T-helper 1 cell treated with Interleukin-12 subunit alpha and Interleukin-12 subunit beta and Interleukin-4 antibody, amounts not matched to agents 30 μg/mL and 1 μg/mL, for 36 hours (primary cell): ENCODE measurements around the gene NUDCD3.
A peak's percentile ranks its signal among the peaks of the same experiment; 100 is the strongest.

Source experiments
- H3K27ac Mint-ChIP-seq: one replicate; pipeline ENCODE4 v1.8.0; 2021; ENCODE audit warnings: mild to moderate bottlenecking, mixed read lengths
- H3K27me3 Mint-ChIP-seq: one replicate; pipeline ENCODE4 v1.8.0; 2021; ENCODE audit warnings: low read depth, mixed read lengths
- H3K36me3 Mint-ChIP-seq: one replicate; pipeline ENCODE4 v1.8.0; 2021; ENCODE audit warnings: low read depth, mixed read lengths
- H3K4me1 Mint-ChIP-seq: one replicate; pipeline ENCODE4 v1.8.0; 2021; ENCODE audit warnings: low read depth, mixed read lengths
- H3K4me3 Mint-ChIP-seq: one replicate; pipeline ENCODE4 v1.8.0; 2021; ENCODE audit warnings: mild to moderate bottlenecking, moderate library complexity, mixed read lengths
- H3K9me3 Mint-ChIP-seq: one replicate; pipeline ENCODE4 v1.8.0; 2021; ENCODE audit warnings: mixed read lengths

The NUDCD3 gene

GRCh38 chr7:44476313-44476712, 14.1 kb downstream of the NUDCD3 start:
- no peaks in the 10 kb centered on the region for H3K27me3 Mint-ChIP-seq
- H3K4me1 Mint-ChIP-seq: peaks cover 23% of the 10 kb centered on the region
- H3K36me3 Mint-ChIP-seq: peaks cover 48% of the 10 kb centered on the region
- no peak overlapping the region for H3K4me3 Mint-ChIP-seq
- peaks cover 4% of the 10 kb centered on the region for H3K9me3 Mint-ChIP-seq
- no peak overlapping the region for H3K27ac Mint-ChIP-seq

GRCh38 chr7:44473295-44473694, 17.2 kb downstream of the NUDCD3 start:
- H3K4me1 Mint-ChIP-seq: peaks cover 27% of the 10 kb centered on the region
- no peaks in the 10 kb centered on the region for H3K27me3 Mint-ChIP-seq
- H3K4me3 Mint-ChIP-seq: no peak overlapping the region
- H3K9me3 Mint-ChIP-seq: no peaks in the 10 kb centered on the region
- no peak overlapping the region for H3K27ac Mint-ChIP-seq
- peaks cover 38% of the 10 kb centered on the region for H3K36me3 Mint-ChIP-seq

- peaks cover 41% of the 10 kb centered on the region for H3K36me3 Mint-ChIP-seq
Measured at GRCh38 chr7:44472843-44473242, 17.6 kb downstream of the NUDCD3 start.

GRCh38 chr7:44471850-44472249, 18.6 kb downstream of the NUDCD3 start:
- Mint-ChIP-seq H3K27me3 (no peaks in the 10 kb centered on the region), H3K4me3 (no peak overlapping the region), H3K27ac (no peak overlapping the region), H3K4me1 (peaks cover 27% of the 10 kb centered on the region), H3K9me3 (no peaks in the 10 kb centered on the region), H3K36me3 (peaks cover 45% of the 10 kb centered on the region)

More at GRCh38 chr7:44472843-44473242, 17.6 kb downstream of the NUDCD3 start:
- Mint-ChIP-seq H3K9me3 (no peaks in the 10 kb centered on the region), H3K4me3 (no peak overlapping the region), H3K4me1 (peaks cover 27% of the 10 kb centered on the region), H3K27ac (no peak overlapping the region), H3K27me3 (no peaks in the 10 kb centered on the region)

GRCh38 chr7:44471436-44471835, 19.0 kb downstream of the NUDCD3 start:
- Mint-ChIP-seq H3K27me3 (no peaks in the 10 kb centered on the region), H3K9me3 (no peaks in the 10 kb centered on the region), H3K4me1 (peaks cover 28% of the 10 kb centered on the region), H3K36me3 (peaks cover 42% of the 10 kb centered on the region), H3K4me3 (no peak overlapping the region), H3K27ac (no peak overlapping the region)

GRCh38 chr7:44470628-44471245, 19.7 kb downstream of the NUDCD3 start:
- no peak overlapping the region for H3K27ac Mint-ChIP-seq
- H3K27me3 Mint-ChIP-seq: no peaks in the 10 kb centered on the region
- H3K36me3 Mint-ChIP-seq: peaks cover 43% of the 10 kb centered on the region
- peaks cover 28% of the 10 kb centered on the region for H3K4me1 Mint-ChIP-seq
- no peak overlapping the region for H3K4me3 Mint-ChIP-seq
- H3K9me3 Mint-ChIP-seq: no peaks in the 10 kb centered on the region

- H3K27ac Mint-ChIP-seq: no peak overlapping the region
- peaks cover 45% of the 10 kb centered on the region for H3K36me3 Mint-ChIP-seq
- H3K4me1 Mint-ChIP-seq: peaks cover 31% of the 10 kb centered on the region
- H3K9me3 Mint-ChIP-seq: no peaks in the 10 kb centered on the region
- H3K27me3 Mint-ChIP-seq: no peaks in the 10 kb centered on the region
- no peak overlapping the region for H3K4me3 Mint-ChIP-seq
Measured at GRCh38 chr7:44470135-44470479, 20.4 kb downstream of the NUDCD3 start.

- H3K27me3 Mint-ChIP-seq: no peaks in the 10 kb centered on the region
- no peaks in the 10 kb centered on the region for H3K9me3 Mint-ChIP-seq
- peaks cover 31% of the 10 kb centered on the region for H3K4me1 Mint-ChIP-seq
- no peak overlapping the region for H3K27ac Mint-ChIP-seq
- no peak overlapping the region for H3K4me3 Mint-ChIP-seq
- H3K36me3 Mint-ChIP-seq: peaks cover 45% of the 10 kb centered on the region
Measured at GRCh38 chr7:44469461-44470134, 20.9 kb downstream of the NUDCD3 start.

- Mint-ChIP-seq H3K27me3 (no peaks in the 10 kb centered on the region), H3K36me3 (peaks cover 36% of the 10 kb centered on the region), H3K9me3 (no peaks in the 10 kb centered on the region), H3K4me1 (peaks cover 32% of the 10 kb centered on the region), H3K4me3 (no peak overlapping the region), H3K27ac (no peak overlapping the region)
Measured at GRCh38 chr7:44467217-44467548, 23.3 kb downstream of the NUDCD3 start.

- Mint-ChIP-seq H3K27ac (no peak overlapping the region), H3K27me3 (no peaks in the 10 kb centered on the region), H3K9me3 (no peaks in the 10 kb centered on the region), H3K4me3 (no peak overlapping the region), H3K4me1 (peaks cover 36% of the 10 kb centered on the region), H3K36me3 (peaks cover 34% of the 10 kb centered on the region)
Measured at GRCh38 chr7:44466300-44467216, 23.9 kb downstream of the NUDCD3 start.

- Mint-ChIP-seq H3K36me3 (peaks cover 36% of the 10 kb centered on the region), H3K4me3 (no peak overlapping the region), H3K27me3 (no peaks in the 10 kb centered on the region), H3K9me3 (no peaks in the 10 kb centered on the region), H3K27ac (peak overlapping the region; percentile 31), H3K4me1 (peaks cover 41% of the 10 kb centered on the region)
Measured at GRCh38 chr7:44465490-44465889, 25.0 kb downstream of the NUDCD3 start.

GRCh38 chr7:44463169-44463808, 27.2 kb downstream of the NUDCD3 start:
- no peak overlapping the region for H3K4me3 Mint-ChIP-seq
- no peaks in the 10 kb centered on the region for H3K27me3 Mint-ChIP-seq
- no peak overlapping the region for H3K27ac Mint-ChIP-seq
- H3K4me1 Mint-ChIP-seq: peaks cover 46% of the 10 kb centered on the region
- H3K9me3 Mint-ChIP-seq: no peaks in the 10 kb centered on the region
- peaks cover 32% of the 10 kb centered on the region for H3K36me3 Mint-ChIP-seq

- Mint-ChIP-seq H3K4me1 (peaks cover 46% of the 10 kb centered on the region), H3K27me3 (no peaks in the 10 kb centered on the region), H3K9me3 (no peaks in the 10 kb centered on the region), H3K36me3 (peaks cover 23% of the 10 kb centered on the region), H3K27ac (peak overlapping the region; percentile 90), H3K4me3 (peak overlapping the region; percentile 73)
Measured at GRCh38 chr7:44461387-44461786, 29.1 kb downstream of the NUDCD3 start.

- H3K9me3 Mint-ChIP-seq: no peaks in the 10 kb centered on the region
- H3K27ac Mint-ChIP-seq: peak overlapping the region; percentile 76
- H3K4me1 Mint-ChIP-seq: peaks cover 49% of the 10 kb centered on the region
- no peaks in the 10 kb centered on the region for H3K27me3 Mint-ChIP-seq
- peak overlapping the region; percentile 45 for H3K4me3 Mint-ChIP-seq
- peaks cover 18% of the 10 kb centered on the region for H3K36me3 Mint-ChIP-seq
Measured at GRCh38 chr7:44460325-44460724, 30.1 kb downstream of the NUDCD3 start.
